HepG2 (cell line): Measurements from ENCODE around the gene CHRNB2. TPM values are rescaled to one million over a fixed set of nuclear protein-coding genes. Genes with fewer than 3 reads are reported as not detected.
A peak's percentile ranks its signal among the peaks of the same experiment; 100 is the strongest.

Source experiments
- ATF1 ChIP-seq: IDR thresholded peaks from 2 replicates; pipeline ENCODE4 v1.6.1; 2016; ENCODE audit warnings: mild to moderate bottlenecking, control low read depth
- ATM ChIP-seq: fragments of 450-650 bp; IDR thresholded peaks from 2 replicates; pipeline ENCODE4 v1.7.1; 2017; ENCODE audit warnings: mild to moderate bottlenecking, borderline replicate concordance
- CCDC6 ChIP-seq: sonication (generic); formaldehyde crosslinking; IDR thresholded peaks from 2 replicates; pipeline ENCODE4 v1.8.1; 2022; ENCODE audit warnings: mild to moderate bottlenecking, missing genetic modification reagents, moderate library complexity
- CEBPG ChIP-seq: IDR thresholded peaks from 2 replicates; pipeline ENCODE4 v1.6.1; 2016
- DNMT1 ChIP-seq: sonication (generic); formaldehyde crosslinking; IDR thresholded peaks from 2 replicates; pipeline ENCODE4 v1.5.1; 2020; ENCODE audit warnings: mild to moderate bottlenecking, missing genetic modification reagents
- DNMT3B ChIP-seq: conservative IDR thresholded peaks from 2 replicates; pipeline ENCODE4 v1.6.1; 2016; ENCODE audit warnings: missing biosample characterization, control low read depth
- GABPB1 ChIP-seq: IDR thresholded peaks from 2 replicates; pipeline ENCODE4 v1.6.1; 2016; ENCODE audit warnings: mild to moderate bottlenecking, missing genetic modification reagents, moderate library complexity, missing compliant biosample characterization
- IKZF4 ChIP-seq: sonication (generic); formaldehyde crosslinking; IDR thresholded peaks from 2 replicates; pipeline ENCODE4 v1.5.1; 2020; ENCODE audit warnings: borderline replicate concordance, mild to moderate bottlenecking, low read depth, missing genetic modification reagents; ENCODE audit errors: not compliant biosample characterization
- MAFF ChIP-seq: IDR thresholded peaks from 2 replicates; pipeline ENCODE4 v1.6.1; 2011; ENCODE audit warnings: low read depth, low read length, improper control_type of control experiment
- MAZ ChIP-seq, 2 experiments: sonication (generic) in 1 of 2; formaldehyde crosslinking in 1 of 2; IDR thresholded peaks; 2 replicates each; pipeline versions ENCODE4 v1.5.0 to v1.6.1; 2012 to 2020; ENCODE audit warnings: low read depth in 2 of 2, mild to moderate bottlenecking in 2 of 2, borderline replicate concordance in 1 of 2, improper control_type of control experiment in 1 of 2, low read length in 1 of 2, missing genetic modification reagents in 1 of 2, moderate library complexity in 1 of 2
- PHF8 ChIP-seq: sonication (generic); formaldehyde crosslinking; IDR thresholded peaks from 2 replicates; pipeline ENCODE4 v1.5.0; 2020; ENCODE audit warnings: missing genetic modification reagents
- REL ChIP-seq: sonication (generic); formaldehyde crosslinking; conservative IDR thresholded peaks from 2 replicates; pipeline ENCODE4 v1.8.0; 2022; ENCODE audit warnings: mild to moderate bottlenecking, missing genetic modification reagents, moderate library complexity
- SMAD9 ChIP-seq: sonication (generic); formaldehyde crosslinking; IDR thresholded peaks from 2 replicates; pipeline ENCODE4 v1.5.1; 2020; ENCODE audit warnings: mild to moderate bottlenecking, missing genetic modification reagents
- SP140L ChIP-seq: sonication (generic); formaldehyde crosslinking; IDR thresholded peaks from 2 replicates; pipeline ENCODE4 v1.4.0; 2020; ENCODE audit warnings: missing genetic modification reagents, borderline replicate concordance
- SP4 ChIP-seq: sonication (generic); formaldehyde crosslinking; IDR thresholded peaks from 2 replicates; pipeline ENCODE4 v1.8.1; 2023; ENCODE audit warnings: mild to moderate bottlenecking, missing genetic modification reagents
- SPEN ChIP-seq: sonication (generic); formaldehyde crosslinking; IDR thresholded peaks from 2 replicates; pipeline ENCODE4 v1.5.1; 2020; ENCODE audit warnings: low read depth, mild to moderate bottlenecking, missing genetic modification reagents
- TCF7 ChIP-seq: sonication (generic); IDR thresholded peaks from 2 replicates; pipeline ENCODE4 v1.6.1; 2016; ENCODE audit warnings: antibody characterized with exemption, low read depth
- ZFP36 ChIP-seq: fragments of 150-350 bp; IDR thresholded peaks from 2 replicates; pipeline ENCODE4 v1.6.1; 2018; ENCODE audit warnings: borderline replicate concordance, low read length, low read depth; ENCODE audit not compliant: partially characterized antibody
- ZNF224 ChIP-seq: sonication (generic); formaldehyde crosslinking; IDR thresholded peaks from 2 replicates; pipeline ENCODE4 v1.5.0; 2020; ENCODE audit warnings: mild to moderate bottlenecking, missing genetic modification reagents
- ZNF225 ChIP-seq: sonication (generic); formaldehyde crosslinking; IDR thresholded peaks from 2 replicates; pipeline ENCODE4 v1.4.0; 2020; ENCODE audit warnings: mild to moderate bottlenecking, missing genetic modification reagents
- ZNF354B ChIP-seq: sonication (generic); formaldehyde crosslinking; IDR thresholded peaks from 2 replicates; pipeline ENCODE4 v1.8.0; 2022; ENCODE audit warnings: mild to moderate bottlenecking, missing genetic modification reagents
- ZNF879 ChIP-seq: sonication (generic); formaldehyde crosslinking; IDR thresholded peaks from 2 replicates; pipeline ENCODE4 v1.8.1; 2023; ENCODE audit warnings: missing genetic modification reagents
- polyA plus RNA-seq, 8 experiments: library from polyadenylated mRNA; depleted of rRNA in 3 of 8; stranded (reverse) in 7 of 8; unstranded in 1 of 8; fragments of >200 nt; fragmentation: Illumina TruSeq in 4 of 8; extraction: Trizol in 4 of 8; gene quantifications; 2 replicates each; pipeline versions ENCODE4 v1.2.1 to v1.2.3, GENCODE V29; 2011 to 2016; ENCODE audit warnings: low read depth in 4 of 8, missing spikeins in 1 of 8, mixed read lengths in 1 of 8; ENCODE audit not compliant: insufficient read depth in 1 of 8
- total RNA-seq, 5 experiments: library from RNA; depleted of rRNA; stranded (reverse); fragments of >200 nt; fragmentation: Illumina TruSeq; extraction: Trizol; gene quantifications; 2 replicates each; pipeline ENCODE4 v1.2.3, GENCODE V29; 2016; ENCODE audit warnings: low read depth in 1 of 5
- TF ChIP-seq, protein P1 (sequence below): sonication (generic); formaldehyde crosslinking; IDR thresholded peaks from 2 replicates; pipeline ENCODE4 v1.4.0; 2020; ENCODE audit warnings: missing genetic modification reagents
- TF ChIP-seq, protein P2 (sequence below): sonication (generic); formaldehyde crosslinking; IDR thresholded peaks from 2 replicates; pipeline ENCODE4 v1.4.0; 2020; ENCODE audit warnings: mild to moderate bottlenecking, missing genetic modification reagents
- TF ChIP-seq, protein P3 (sequence below): sonication (generic); formaldehyde crosslinking; IDR thresholded peaks from 2 replicates; pipeline ENCODE4 v1.4.0; 2020; ENCODE audit warnings: mild to moderate bottlenecking, missing genetic modification reagents

The CHRNB2 gene
- total and polyA plus RNA-seq, 2 of the 13 experiments (the other 11 are each of a cell fraction or from before 2014, with no cell fraction given) = 0.03 to 0.07 TPM

DNA sequence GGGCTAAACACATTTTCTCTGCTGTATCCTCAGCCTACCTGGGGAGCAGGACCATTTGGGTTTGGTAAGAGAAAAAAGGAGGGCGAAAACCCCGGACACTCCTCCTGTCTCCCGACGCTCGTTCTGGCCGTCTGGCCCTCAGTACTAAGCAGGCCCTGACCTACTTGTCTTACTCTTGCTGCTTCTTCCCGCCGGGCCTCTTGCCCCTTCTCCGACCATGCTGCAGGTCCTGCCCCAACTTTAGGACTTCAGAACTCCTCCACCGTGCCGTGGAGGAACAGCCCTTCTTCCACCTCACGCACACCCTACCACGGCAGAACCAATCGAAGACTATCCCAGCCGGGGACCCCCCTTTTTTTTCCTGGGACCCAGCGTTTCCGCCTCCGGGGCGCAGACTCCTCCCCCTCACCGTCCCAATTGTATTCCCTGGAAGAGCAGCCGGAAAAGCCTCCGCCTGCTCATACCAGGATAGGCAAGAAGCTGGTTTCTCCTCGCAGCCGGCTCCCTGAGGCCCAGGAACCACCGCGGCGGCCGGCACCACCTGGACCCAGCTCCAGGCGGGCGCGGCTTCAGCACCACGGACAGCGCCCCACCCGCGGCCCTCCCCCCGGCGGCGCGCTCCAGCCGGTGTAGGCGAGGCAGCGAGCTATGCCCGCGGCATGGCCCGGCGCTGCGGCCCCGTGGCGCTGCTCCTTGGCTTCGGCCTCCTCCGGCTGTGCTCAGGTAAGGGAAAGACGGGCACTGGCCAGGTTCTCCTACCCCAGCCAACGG is at the start of gene CHRNB2 (continued):
- TF ChIP-seq SPEN (CRISPR knock-in tag) (peak; percentile 89), ZFP36 (no peak), CCDC6 (CRISPR knock-in tag) (peak; percentile 99), ATM (no peak), REL (peak; percentile 95), DNMT1 (CRISPR knock-in tag) (peak; percentile 91; the same call in 1 of the 2 replicates), MAZ (IDR thresholded peaks at IDR 0.05; ENCODE audit: borderline replicate concordance, low read depth, low read length) (0 out of 2 replicates have a peak, but pooled peaks have one; percentile 67), MAZ (CRISPR knock-in tag; IDR thresholded peaks at IDR 0.05; ENCODE audit: low read depth) (peak; percentile 97), CEBPG (peak; percentile 36; the same call in 1 of the 2 replicates), ZNF354B (peak; percentile 93), IKZF4 (CRISPR knock-in tag) (peak; percentile 99), SMAD9 (CRISPR knock-in tag) (0 out of 2 replicates have a peak, but pooled peaks have one; percentile 52), MAFF (no peak), ATF1 (CRISPR knock-in tag) (no peak), ZNF224 (CRISPR knock-in tag) (no peak), DNMT3B (no peak; the same call in 1 of the 2 replicates), GABPB1 (peak; percentile 75; the same call in 1 of the 2 replicates), SP140L (CRISPR knock-in tag) (peak; percentile 91; the same call in 1 of the 2 replicates), SP4 (CRISPR knock-in tag) (peak; percentile 82), PHF8 (CRISPR knock-in tag) (no peak), ZNF879 (CRISPR knock-in tag) (peak; percentile 85; the same call in 1 of the 2 replicates), ZNF225 (CRISPR knock-in tag) (peak; percentile 93; the same call in 1 of the 2 replicates), TCF7 (no peak)
- TF ChIP-seq, protein P1, sequence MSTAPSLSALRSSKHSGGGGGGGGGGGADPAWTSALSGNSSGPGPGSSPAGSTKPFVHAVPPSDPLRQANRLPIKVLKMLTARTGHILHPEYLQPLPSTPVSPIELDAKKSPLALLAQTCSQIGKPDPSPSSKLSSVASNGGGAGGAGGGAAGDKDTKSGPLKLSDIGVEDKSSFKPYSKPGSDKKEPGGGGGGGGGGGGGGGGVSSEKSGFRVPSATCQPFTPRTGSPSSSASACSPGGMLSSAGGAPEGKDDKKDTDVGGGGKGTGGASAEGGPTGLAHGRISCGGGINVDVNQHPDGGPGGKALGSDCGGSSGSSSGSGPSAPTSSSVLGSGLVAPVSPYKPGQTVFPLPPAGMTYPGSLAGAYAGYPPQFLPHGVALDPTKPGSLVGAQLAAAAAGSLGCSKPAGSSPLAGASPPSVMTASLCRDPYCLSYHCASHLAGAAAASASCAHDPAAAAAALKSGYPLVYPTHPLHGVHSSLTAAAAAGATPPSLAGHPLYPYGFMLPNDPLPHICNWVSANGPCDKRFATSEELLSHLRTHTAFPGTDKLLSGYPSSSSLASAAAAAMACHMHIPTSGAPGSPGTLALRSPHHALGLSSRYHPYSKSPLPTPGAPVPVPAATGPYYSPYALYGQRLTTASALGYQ (CRISPR knock-in tag) = peak; percentile 80
- TF ChIP-seq, protein P2, sequence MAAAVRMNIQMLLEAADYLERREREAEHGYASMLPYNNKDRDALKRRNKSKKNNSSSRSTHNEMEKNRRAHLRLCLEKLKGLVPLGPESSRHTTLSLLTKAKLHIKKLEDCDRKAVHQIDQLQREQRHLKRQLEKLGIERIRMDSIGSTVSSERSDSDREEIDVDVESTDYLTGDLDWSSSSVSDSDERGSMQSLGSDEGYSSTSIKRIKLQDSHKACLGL = peak; percentile 91
- TF ChIP-seq, protein P3, sequence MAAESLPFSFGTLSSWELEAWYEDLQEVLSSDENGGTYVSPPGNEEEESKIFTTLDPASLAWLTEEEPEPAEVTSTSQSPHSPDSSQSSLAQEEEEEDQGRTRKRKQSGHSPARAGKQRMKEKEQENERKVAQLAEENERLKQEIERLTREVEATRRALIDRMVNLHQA (CRISPR knock-in tag) = no peak
